Hematopoietic multipotent progenitor cell treated with erythropoietin and hydrocortisone succinate and interleukin-3 and kit ligand, for 6 days (in vitro differentiated cells): Measurements from ENCODE around the gene DOCK1.

Source experiments
- DNase-seq: peaks from one replicate; pipeline ENCODE4 v3.0.0-alpha.2; 2015

DOCK1 gene

GRCh38 chr10:127451628-127452027 is 546.4 kb downstream of the DOCK1 start:
- no peak for DNase-seq

- DNase-seq: no peak
Observed at GRCh38 chr10:127452568-127452967, 547.3 kb downstream of the DOCK1 start.

- no peak for DNase-seq
Observed at GRCh38 chr10:127453706-127454105, 548.5 kb downstream of the DOCK1 start.

GRCh38 chr10:127456122-127456521 is 550.9 kb downstream of the DOCK1 start:
- no peak for DNase-seq

DNA sequence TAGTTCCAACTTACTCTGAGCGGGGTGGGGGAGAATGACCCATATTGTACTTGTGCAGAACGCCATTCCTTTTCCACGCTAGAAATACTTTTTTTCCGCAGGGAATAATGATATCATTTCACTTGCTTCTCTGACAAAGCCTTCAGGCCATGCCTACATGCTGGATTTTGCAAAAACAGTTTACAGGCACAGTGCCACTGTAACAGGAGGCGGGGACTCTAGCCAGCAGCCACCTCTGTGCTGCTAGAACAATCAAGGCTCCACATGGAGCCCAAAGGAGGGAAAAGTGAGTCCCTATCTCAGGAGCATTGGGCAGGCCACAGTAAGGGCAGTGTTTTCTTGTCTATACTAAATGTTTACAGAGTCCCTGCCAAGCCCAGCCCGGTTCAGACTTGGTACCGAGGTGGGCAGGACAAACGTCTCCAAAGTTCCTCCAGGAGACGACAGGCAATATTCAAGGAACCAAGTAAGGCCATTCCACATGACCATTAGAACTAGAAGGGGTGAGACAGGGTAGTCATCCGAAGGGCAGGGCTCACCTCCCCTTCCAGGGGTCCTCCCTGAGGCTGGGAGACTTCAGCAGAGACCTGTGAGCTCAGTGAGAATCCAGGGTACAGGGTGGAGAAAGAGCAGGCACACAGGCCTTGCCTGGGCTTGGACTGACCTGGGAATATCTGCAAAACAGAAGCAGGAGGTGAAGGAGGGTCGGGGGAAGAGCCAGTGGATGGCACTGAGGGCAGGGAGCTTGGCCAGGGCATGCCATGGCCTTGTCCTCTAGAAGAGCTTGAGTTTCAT is 553.0 kb downstream of the DOCK1 start:
- DNase-seq: no peak

- DNase-seq: no peak
Observed at GRCh38 chr10:127458829-127459228, 553.6 kb downstream of the DOCK1 start.

DNA sequence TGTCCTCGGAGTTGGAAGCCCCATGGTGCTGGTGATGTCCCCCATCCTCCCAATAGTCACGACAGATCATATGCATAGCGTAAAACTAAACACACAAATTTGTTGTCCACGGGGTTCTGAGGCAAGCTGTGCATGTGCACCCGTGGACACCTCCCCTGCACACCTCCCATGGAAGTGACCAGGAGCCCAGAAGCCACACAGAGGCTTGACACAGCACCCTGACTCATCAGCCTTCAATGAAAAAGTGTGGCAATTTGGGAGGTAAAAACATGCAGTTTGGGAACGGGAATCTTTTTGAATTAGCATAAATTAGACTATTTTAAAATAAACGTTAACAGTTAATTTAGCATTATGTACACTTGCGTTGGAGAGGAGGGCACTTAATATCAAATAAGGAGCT is 554.7 kb downstream of the DOCK1 start:
- no peak for DNase-seq

DNA sequence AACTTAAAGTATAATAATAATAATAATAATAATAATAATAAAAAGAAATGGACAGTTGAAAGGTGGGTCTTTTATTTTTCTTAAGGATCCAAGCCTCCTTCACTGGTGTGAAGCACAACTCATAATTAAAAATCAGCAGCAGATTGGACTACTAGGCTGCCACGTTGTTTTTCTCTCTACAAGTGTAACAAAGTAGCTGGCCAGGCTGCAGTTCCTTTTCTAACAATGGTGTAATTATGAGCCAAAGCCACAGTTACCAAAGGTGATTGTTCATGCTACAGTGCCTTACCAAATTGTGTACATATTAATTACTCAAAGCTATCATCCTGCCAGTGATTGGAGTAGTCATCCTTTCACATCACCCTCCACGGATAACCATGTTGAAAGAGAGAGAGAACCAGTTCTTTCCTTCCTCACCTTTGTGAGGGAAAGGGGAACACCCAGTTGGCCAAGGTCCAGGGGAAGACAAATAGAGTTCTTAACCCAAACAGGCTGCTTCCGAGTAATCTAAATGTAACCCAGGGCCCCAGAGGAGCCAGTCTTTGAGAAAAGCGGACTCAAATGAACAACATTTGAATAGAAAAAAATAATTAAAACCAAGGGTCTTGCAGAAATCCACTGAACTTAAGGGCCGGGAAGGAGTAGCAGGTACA is 557.5 kb downstream of the DOCK1 start:
- no peak for DNase-seq

DNA sequence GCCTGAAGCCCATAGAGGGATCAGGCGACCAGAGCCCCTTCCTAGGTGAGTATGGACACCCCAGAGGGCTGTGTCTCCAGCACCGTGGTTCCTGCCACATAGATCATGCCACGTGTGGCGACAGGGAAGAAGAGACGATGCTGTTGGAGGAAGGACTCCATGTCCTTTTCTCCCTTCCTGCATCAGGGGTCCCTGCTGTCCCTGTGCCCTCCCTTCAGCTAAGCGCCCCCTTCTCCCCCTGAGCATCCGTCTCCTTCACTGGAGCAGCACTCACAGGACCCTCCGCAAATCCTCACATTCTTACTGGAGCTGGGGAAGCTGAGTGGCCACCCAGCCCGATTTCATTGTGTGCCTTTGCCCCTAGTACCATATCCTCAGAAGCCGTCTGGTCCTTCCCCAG is 558.3 kb downstream of the DOCK1 start:
- DNase-seq: no peak

GRCh38 chr10:127464561-127464960 is 559.3 kb downstream of the DOCK1 start:
- no peak for DNase-seq

GRCh38 chr10:127467811-127468210 is 562.6 kb downstream of the DOCK1 start:
- DNase-seq: no peak

GRCh38 chr10:127468632-127469031 is 563.4 kb downstream of the DOCK1 start:
- no peak for DNase-seq

DNA sequence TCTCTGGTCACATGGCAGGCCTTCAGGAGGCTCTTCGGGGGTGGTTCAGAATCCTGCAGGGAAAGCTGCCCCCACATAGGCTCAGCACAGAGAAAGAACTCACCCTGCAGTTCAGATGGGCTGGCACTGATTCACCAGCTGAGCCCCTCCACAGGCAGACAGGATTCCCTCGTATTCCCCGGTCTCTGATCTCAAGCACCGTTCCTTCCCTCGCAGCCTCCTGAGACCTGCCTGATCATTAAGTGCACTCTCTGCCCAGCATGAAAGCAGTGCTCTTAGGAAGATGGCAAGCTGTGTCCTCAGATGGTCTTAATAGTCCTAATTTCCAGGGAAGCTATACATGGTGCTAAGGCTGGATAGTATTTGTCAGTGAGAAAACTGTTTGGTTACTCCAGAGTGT is 565.7 kb downstream of the DOCK1 start:
- no peak for DNase-seq

GRCh38 chr10:127472976-127473375 is 567.7 kb downstream of the DOCK1 start:
- DNase-seq: no peak

DNA sequence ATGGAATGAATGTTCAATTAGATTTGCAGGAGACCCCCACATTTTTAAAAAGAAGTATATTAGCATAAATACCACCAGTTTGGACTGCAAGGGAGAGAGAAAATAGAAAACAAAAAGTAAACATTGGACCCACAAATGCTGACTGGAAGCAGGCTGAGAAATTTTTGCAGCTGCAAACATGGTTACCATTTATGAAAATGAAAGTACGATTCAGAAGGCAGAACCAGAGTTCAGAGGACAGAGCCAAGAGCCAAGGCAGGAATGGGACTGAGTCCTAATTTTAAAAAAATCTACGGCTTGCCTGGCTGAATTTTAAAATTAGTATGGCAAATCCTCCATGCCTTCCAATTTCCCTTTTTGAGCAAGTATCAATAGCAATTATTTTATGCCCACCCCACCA is 569.3 kb downstream of the DOCK1 start:
- no peak for DNase-seq

DNA sequence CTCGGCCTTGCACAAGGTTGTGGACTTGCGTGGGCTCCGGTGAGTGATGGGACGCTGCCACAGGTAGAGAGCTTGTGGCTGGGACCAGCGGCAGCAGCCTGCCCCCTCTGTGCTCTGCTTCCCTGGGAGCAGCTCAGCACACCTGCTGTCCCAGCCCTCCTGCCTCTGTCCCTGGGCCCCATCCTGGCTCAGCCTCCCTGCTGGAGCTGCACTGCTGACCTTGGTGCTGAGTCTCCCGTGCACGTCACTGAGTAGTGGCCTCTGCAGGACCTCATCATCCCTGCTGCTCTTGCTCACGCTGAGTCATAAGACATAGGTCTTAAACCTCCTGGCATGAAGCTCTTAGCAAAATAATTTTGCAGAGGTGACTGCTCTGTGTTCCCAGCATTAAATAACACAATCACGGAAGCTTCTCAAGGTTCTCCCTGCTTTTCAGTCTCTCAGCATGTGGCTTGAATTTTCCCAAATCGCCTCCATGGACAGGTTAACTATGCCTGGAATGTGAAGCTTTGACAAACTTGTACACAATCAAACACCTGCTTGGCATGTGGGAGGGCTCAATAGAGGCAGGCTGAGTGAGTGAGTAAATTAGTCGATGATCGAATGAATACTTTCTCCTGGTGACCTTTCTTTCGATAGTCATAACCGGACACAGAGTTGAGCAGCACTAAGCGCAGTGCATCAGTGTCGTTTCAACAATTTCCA is 580.1 kb downstream of the DOCK1 start:
- no peak for DNase-seq

DNA sequence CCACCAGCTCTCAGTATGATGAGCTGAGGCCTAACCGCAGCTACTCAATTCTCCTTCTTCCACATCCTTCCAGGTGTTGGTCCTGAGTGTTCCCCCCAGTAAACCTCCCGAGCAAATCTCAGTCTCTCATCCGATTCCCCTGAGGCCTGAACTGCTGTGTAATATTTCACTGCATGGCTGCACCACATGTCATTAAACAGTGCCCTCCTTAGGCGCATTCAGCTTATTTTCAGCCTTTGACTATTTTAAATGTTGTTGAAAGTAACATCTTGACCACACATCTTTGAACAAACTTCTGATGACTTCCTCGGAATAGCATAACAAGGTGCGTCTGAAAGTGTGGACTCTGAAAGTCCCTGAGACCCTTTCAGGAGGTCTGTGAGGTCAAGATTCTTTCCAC is 581.1 kb downstream of the DOCK1 start:
- DNase-seq: no peak

GRCh38 chr10:127492607-127493250 is 587.5 kb downstream of the DOCK1 start:
- no peak for DNase-seq

GRCh38 chr10:127496035-127496434 is 590.8 kb downstream of the DOCK1 start:
- DNase-seq: no peak

DNA sequence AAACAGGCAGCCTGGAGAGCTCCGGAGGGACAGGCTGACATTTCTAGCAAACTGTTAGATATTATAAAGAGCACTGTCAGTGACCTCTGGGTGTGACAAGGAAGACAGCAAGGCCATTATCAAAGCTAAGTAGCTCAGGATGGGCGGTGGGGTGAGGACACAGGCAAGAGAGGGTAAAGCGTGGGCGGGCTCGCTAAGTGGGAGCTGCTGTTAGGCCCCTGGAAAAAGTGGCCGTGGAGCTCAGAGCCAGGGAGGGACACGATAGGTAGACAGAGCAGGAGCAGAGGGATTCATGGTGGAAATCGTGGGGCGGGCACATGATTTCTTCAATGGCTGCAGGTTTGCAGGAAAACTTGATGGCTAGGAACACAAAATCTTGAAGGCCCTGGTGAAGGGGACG is 592.5 kb downstream of the DOCK1 start:
- no peak for DNase-seq

- no peak for DNase-seq
Observed at GRCh38 chr10:127498087-127498486, 592.9 kb downstream of the DOCK1 start.

DNA sequence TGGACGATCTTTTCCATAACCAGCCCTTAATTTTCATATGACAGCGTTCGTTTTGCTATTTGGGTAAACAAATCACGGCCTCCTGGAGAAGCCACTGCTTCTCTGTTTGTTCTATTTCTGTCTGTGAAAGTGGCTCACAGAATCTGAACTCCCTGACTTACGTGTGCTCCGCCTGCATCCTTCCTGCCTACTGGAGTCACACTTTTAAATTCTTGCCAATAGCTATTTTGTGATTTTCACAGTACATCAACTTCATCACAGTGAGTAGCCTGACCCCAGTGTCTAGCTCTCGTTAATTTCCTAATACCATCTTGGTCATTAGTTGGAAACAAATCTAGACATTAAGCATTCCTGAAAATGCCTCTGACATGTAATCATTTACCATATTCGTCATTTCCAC is 594.9 kb downstream of the DOCK1 start:
- DNase-seq: no peak
